B cell (primary cell): Measurements from ENCODE around the gene ADARB2. TPM values are rescaled to one million over a fixed set of nuclear protein-coding genes. Genes with fewer than 3 reads are reported as not detected.

ENCODE experiments used
- ATAC-seq: fragments of 200-7000 bp; cut with Tn5 transposase; one replicate; pipeline ENCODE4 v1.10.0; 2021; ENCODE audit warnings: low read depth, mild to moderate bottlenecking, moderate number of reproducible peaks, moderate library complexity
- CTCF ChIA-PET: fragments of 350-600 bp; sonication (Branson Sonifier 250); formaldehyde crosslinking; loops from one replicate; lab custom pipeline; 2021; ENCODE audit warnings: antibody characterized with exemption, inconsistent platforms; lab: Charles Lee
- POLR2A ChIA-PET: fragments of 350-600 bp; sonication (Branson Sonifier 250); formaldehyde crosslinking; loops from one replicate; lab custom pipeline; 2021; ENCODE audit warnings: antibody characterized with exemption; lab: Charles Lee
- DNase-seq: peaks from one replicate; pipeline ENCODE4 v3.0.0; 2013
- H2AFZ ChIP-seq: 2 replicates; pipeline ENCODE4 v1.6.1; 2012; ENCODE audit warnings: mild to moderate bottlenecking, low read depth, low read length; ENCODE audit not compliant: insufficient read depth, poor library complexity, severe bottlenecking
- H3K27ac ChIP-seq, 2 donors: 1 replicate in 1 of 2; 2 replicates in 1 of 2; pipeline ENCODE4 v1.5.1; 2012 to 2013; ENCODE audit warnings: low read length in 2 of 2, mild to moderate bottlenecking in 2 of 2, moderate library complexity in 1 of 2
- H3K27me3 ChIP-seq, 4 experiments: fragments of 200-600 bp in 1 of 4; sonication (generic) in 1 of 4; replicated peaks in 1 of 4; 1 replicate in 2 of 4; 2 replicates in 2 of 4; pipeline versions ENCODE4 v1.6.1 to v1.7.0; 2013 to 2016; ENCODE audit warnings: low read length in 3 of 4, mild to moderate bottlenecking in 2 of 4, mixed read lengths in 1 of 4, moderate library complexity in 1 of 4; ENCODE audit not compliant: insufficient read depth in 4 of 4, control insufficient read depth in 3 of 4; ENCODE audit errors: control extremely low read depth in 1 of 4
- H3K36me3 ChIP-seq, 2 experiments: replicated peaks in 1 of 2; 1 replicate in 1 of 2; 2 replicates in 1 of 2; pipeline versions ENCODE4 v1.6.1 to v1.7.1; 2013; ENCODE audit warnings: low read length in 1 of 2; ENCODE audit not compliant: insufficient read depth in 2 of 2, control insufficient read depth in 1 of 2; ENCODE audit errors: control extremely low read depth in 1 of 2, extremely low read depth in 1 of 2
- H3K4me1 ChIP-seq, 2 donors: fragments of 200-600 bp in 1 of 2; sonication (generic) in 1 of 2; 1 replicate in 1 of 2; 2 replicates in 1 of 2; pipeline versions ENCODE4 v1.5.1 to v1.6.1; 2013 to 2017; ENCODE audit warnings: low read length in 2 of 2; ENCODE audit not compliant: control insufficient read depth in 2 of 2, insufficient read depth in 2 of 2
- H3K4me2 ChIP-seq: replicated peaks from 2 replicates; pipeline ENCODE3; 2012; ENCODE audit warnings: mild to moderate bottlenecking, low read depth, low read length; ENCODE audit not compliant: poor library complexity, severe bottlenecking
- H3K4me3 ChIP-seq, 5 experiments: fragments of 200-600 bp in 1 of 5; sonication (generic) in 1 of 5; 1 replicate in 3 of 5; 2 replicates in 2 of 5; pipeline versions ENCODE4 v1.5.1 to v1.7.0; 2011 to 2016; ENCODE audit warnings: low read length in 4 of 5, mild to moderate bottlenecking in 4 of 5, low read depth in 2 of 5, control low read depth in 1 of 5, moderate library complexity in 1 of 5; ENCODE audit not compliant: insufficient read depth in 1 of 5; ENCODE audit errors: control extremely low read depth in 1 of 5, extremely low read depth in 1 of 5
- H3K79me2 ChIP-seq: fragments of 200-600 bp; sonication (generic); one replicate; pipeline ENCODE4 v1.6.0; 2016; ENCODE audit warnings: low read length; ENCODE audit not compliant: control insufficient read depth, insufficient read depth
- H3K9ac ChIP-seq: fragments of 200-600 bp; sonication (generic); 2 replicates; pipeline ENCODE4 v1.6.1; 2017; ENCODE audit warnings: mild to moderate bottlenecking, low read length, moderate library complexity
- H3K9me3 ChIP-seq, 3 donors: one replicate each; pipeline versions ENCODE4 v1.6.1 to v1.7.1; 2013; ENCODE audit warnings: low read length in 2 of 3; ENCODE audit not compliant: control insufficient read depth in 2 of 3, insufficient read depth in 1 of 3; ENCODE audit errors: control extremely low read depth in 1 of 3
- H4K20me1 ChIP-seq: 2 replicates; pipeline ENCODE4 v1.6.0; 2012; ENCODE audit warnings: mild to moderate bottlenecking, low read length; ENCODE audit not compliant: insufficient read depth, control insufficient read depth, poor library complexity, severe bottlenecking
- H3K27ac Mint-ChIP-seq: one replicate; pipeline ENCODE4 v1.8.0; 2021; ENCODE audit warnings: mixed read lengths
- H3K27me3 Mint-ChIP-seq: one replicate; pipeline ENCODE4 v1.8.0; 2021; ENCODE audit warnings: mixed read lengths
- H3K4me1 Mint-ChIP-seq: one replicate; pipeline ENCODE4 v1.8.0; 2021; ENCODE audit warnings: mixed read lengths
- H3K4me3 Mint-ChIP-seq: one replicate; pipeline ENCODE4 v1.8.0; 2021; ENCODE audit warnings: mixed read lengths
- H3K9me3 Mint-ChIP-seq: one replicate; pipeline ENCODE4 v1.8.0; 2022; ENCODE audit warnings: mixed read lengths; ENCODE audit not compliant: insufficient read depth
- CTCF ChIP-seq: fragments of 200-600 bp; IDR thresholded peaks from one replicate; pipeline ENCODE4 v1.8.0; 2022; ENCODE audit warnings: antibody characterized with exemption, mild to moderate bottlenecking
- EZH2 ChIP-seq: IDR thresholded peaks from 2 replicates; pipeline ENCODE4 v1.6.1; 2012; ENCODE audit warnings: borderline replicate concordance, low read depth, mild to moderate bottlenecking, moderate library complexity, low read length; ENCODE audit not compliant: insufficient read depth, poor library complexity, severe bottlenecking
- WGBS: methylation state at CpG from one replicate; pipeline ENCODE4 v1.1.5; 2013; ENCODE audit warnings: missing lambda C conversion rate; ENCODE audit not compliant: insufficient coverage; 5-methylcytosine and 5-hydroxymethylcytosine counted together
- intact Hi-C: fragments of 100-400 bp; cut with micrococcal nuclease; formaldehyde crosslinking; loops from one replicate; pipeline ENCODE4 v1.10.0; 2022
- polyA plus RNA-seq: library from polyadenylated mRNA; depleted of rRNA; stranded (reverse); fragments of >200 nt; gene quantifications from 2 replicates; pipeline ENCODE4 v1.2.3, GENCODE V29; 2012
- total RNA-seq, 2 donors: library from RNA; stranded (reverse); fragments of 120-200 nt in 1 of 2; gene quantifications; 1 replicate in 1 of 2; 2 replicates in 1 of 2; pipeline versions ENCODE4 v1.2.3 to v1.2.4, GENCODE V29; 2013 to 2022

ADARB2 gene
- total and polyA plus RNA-seq, 2 donors (not counting 1 experiment from before 2014, with no cell fraction given), result 0.13 to 0.96 TPM

- H3K27me3 Mint-ChIP-seq, result peaks cover 20% of the 10 kb centered on the region
- intact Hi-C loops, result no loop called here
- Histone ChIP-seq H3K9ac (no peak overlapping the region), H4K20me1 (no peaks in the 10 kb centered on the region), H3K36me3 (no peaks in the 10 kb centered on the region), H3K27ac (no peak overlapping the region), H3K4me1 (peaks cover 0 to 9% of the 10 kb centered on the region in 2 donors), H3K9me3 (peaks cover 0 to 3% (median 0%) of the 10 kb centered on the region in 3 donors), H3K79me2 (no peaks in the 10 kb centered on the region), H3K27me3 (peaks cover 0 to 3% (median 0%) of the 10 kb centered on the region in 4 experiments), H3K4me2 (no peak overlapping the region), H2AFZ (no peak overlapping the region), H3K4me3 (no peak overlapping the region)
- H3K4me1 Mint-ChIP-seq, result peaks cover 13% of the 10 kb centered on the region
- no peaks in the 10 kb centered on the region for H3K9me3 Mint-ChIP-seq
- 79% methylated on average over 8 of the region's 8 CpGs for WGBS
- TF ChIP-seq EZH2, result no peak
- ChIA-PET CTCF (no interaction called here), POLR2A (no interaction called here)
- ATAC-seq (no peak), DNase-seq (no peak)
- H3K4me3 Mint-ChIP-seq, result no peak overlapping the region
- H3K27ac Mint-ChIP-seq, result no peak overlapping the region
Measured at GRCh38 chr10:1556496-1556895, 180.8 kb downstream of the ADARB2 start.

DNA sequence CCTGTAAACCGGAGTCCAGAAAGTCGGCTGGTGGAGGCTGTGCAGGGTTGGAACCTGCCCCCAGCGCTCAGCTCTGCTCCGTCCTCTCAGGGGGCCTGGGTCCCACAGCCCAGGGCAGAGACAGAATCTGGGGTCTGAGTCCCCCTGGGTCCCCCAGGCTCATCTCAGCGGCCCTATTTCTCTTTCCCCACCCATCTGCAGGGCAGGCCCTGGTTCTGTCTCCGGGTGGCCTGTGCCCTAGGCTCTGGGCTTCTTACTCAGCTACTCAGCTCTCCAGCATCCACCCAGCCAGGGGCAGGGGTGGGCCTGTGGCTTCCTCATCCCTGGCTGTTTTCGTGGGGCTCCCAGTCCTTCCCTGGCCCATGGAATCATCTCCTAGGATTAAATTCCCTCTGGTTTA, 183.4 kb downstream of the ADARB2 start:
- 88% methylated on average over 7 of the region's 7 CpGs for WGBS
- Mint-ChIP-seq H3K4me1 (no peaks in the 10 kb centered on the region), H3K27me3 (peaks cover 13% of the 10 kb centered on the region), H3K27ac (no peak overlapping the region), H3K9me3 (no peaks in the 10 kb centered on the region), H3K4me3 (no peak overlapping the region)
- intact Hi-C loops, result no loop called here
- DNase-seq (no peak), ATAC-seq (no peak)
- H3K36me3 ChIP-seq, result no peaks in the 10 kb centered on the region
- POLR2A ChIA-PET, result no interaction called here
- no peaks in the 10 kb centered on the region for H4K20me1 ChIP-seq
- H3K9ac ChIP-seq, result no peak overlapping the region
- H3K4me3 ChIP-seq, result no peak overlapping the region
- no peak overlapping the region for H3K4me2 ChIP-seq
- TF ChIP-seq CTCF, result no peak
- no peak for TF ChIP-seq EZH2
- CTCF ChIA-PET, result no interaction called here
- no peaks in the 10 kb centered on the region for H3K4me1 ChIP-seq
- H3K27me3 ChIP-seq, result no peaks in the 10 kb centered on the region
- H3K9me3 ChIP-seq, result peaks cover 0 to 4% (median 0%) of the 10 kb centered on the region in 3 donors
- no peaks in the 10 kb centered on the region for H3K79me2 ChIP-seq
- H3K27ac ChIP-seq, result no peak overlapping the region
- H2AFZ ChIP-seq, result no peak overlapping the region
